ENCODE results near the gene VPS72. TPM values are rescaled to one million over a fixed set of nuclear protein-coding genes. Genes with fewer than 3 reads are reported as not detected.

The VPS72 gene
- total and polyA plus RNA-seq, 2 of the 13 experiments (the other 11 are each of a cell fraction or from before 2014, with no cell fraction given) = 33.7 to 34.5 TPM

- no peaks in the 10 kb centered on the region for H3K79me2 ChIP-seq (ENCODE audit: insufficient read depth, low read length)
- ChIA-PET POLR2A (no interaction called here), CTCF (ENCODE audit: low intra/inter-chr PET ratio, low total read pairs) (no interaction called here)
- H3K9ac ChIP-seq (ENCODE audit: insufficient read depth, low read depth, low read length) = no peak overlapping the region
- 96% methylated on average over 1 of the region's 1 CpG for WGBS (ENCODE audit: low lambda C conversion rate)
- no peaks in the 10 kb centered on the region for H4K20me1 ChIP-seq (ENCODE audit: insufficient read depth, low read length)
- TF ChIP-seq, protein P1, sequence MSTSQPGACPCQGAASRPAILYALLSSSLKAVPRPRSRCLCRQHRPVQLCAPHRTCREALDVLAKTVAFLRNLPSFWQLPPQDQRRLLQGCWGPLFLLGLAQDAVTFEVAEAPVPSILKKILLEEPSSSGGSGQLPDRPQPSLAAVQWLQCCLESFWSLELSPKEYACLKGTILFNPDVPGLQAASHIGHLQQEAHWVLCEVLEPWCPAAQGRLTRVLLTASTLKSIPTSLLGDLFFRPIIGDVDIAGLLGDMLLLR (CRISPR knock-in tag; IDR thresholded peaks at IDR 0.05) = no peak
- TF ChIP-seq ARNT (IDR thresholded peaks at IDR 0.05) (no peak), ZNF235 (CRISPR knock-in tag; IDR thresholded peaks at IDR 0.05; ENCODE audit: borderline replicate concordance) (no peak), RAD51 (IDR thresholded peaks at IDR 0.05; ENCODE audit: borderline replicate concordance) (no peak), ELF1 (CRISPR knock-in tag; IDR thresholded peaks at IDR 0.05) (no peak), GFI1 (CRISPR knock-in tag; IDR thresholded peaks at IDR 0.05; ENCODE audit: borderline replicate concordance) (no peak), FOSL1 (CRISPR knock-in tag; IDR thresholded peaks at IDR 0.05; ENCODE audit: borderline replicate concordance) (no peak), DPF2 (CRISPR knock-in tag; IDR thresholded peaks at IDR 0.05; ENCODE audit: borderline replicate concordance, low read depth) (no peak), ZNF639 (CRISPR knock-in tag; conservative IDR thresholded peaks at IDR 0.05) (no peak), FOXK1 (CRISPR knock-in tag; IDR thresholded peaks at IDR 0.05; ENCODE audit: borderline replicate concordance, low read depth) (no peak), IRF1 (CRISPR knock-in tag; IDR thresholded peaks at IDR 0.05; ENCODE audit: low read depth) (no peak), NBN (conservative IDR thresholded peaks at IDR 0.05) (no peak), ZFP37 (CRISPR knock-in tag; IDR thresholded peaks at IDR 0.05; ENCODE audit: borderline replicate concordance) (no peak), JUNB (CRISPR knock-in tag; IDR thresholded peaks at IDR 0.05; ENCODE audit: borderline replicate concordance) (no peak), NCOA5 (CRISPR knock-in tag; IDR thresholded peaks at IDR 0.05) (no peak), MEIS2 (CRISPR knock-in tag; IDR thresholded peaks at IDR 0.05) (no peak), ZNF331 (CRISPR knock-in tag; IDR thresholded peaks at IDR 0.05) (no peak)
- no peaks in the 10 kb centered on the region for H3K4me1 ChIP-seq (ENCODE audit: insufficient read depth, low read length)
- no peak overlapping the region for H3K4me3 ChIP-seq (replicated peaks in 1 of 3; ENCODE audit: insufficient read depth in 1 of 3, low read depth in 2 of 3, low read length in 3 of 3)
- FAIRE-seq = no peak
- intact Hi-C loops (cut with micrococcal nuclease; ENCODE audit: unreplicated experiment) = no loop called here
- no peaks in the 10 kb centered on the region for H3K27me3 ChIP-seq (ENCODE audit: control insufficient read depth in 1 of 2, insufficient read depth in 2 of 2, low read length in 2 of 2)
- H3K9me3 ChIP-seq (ENCODE audit: low read length) = no peaks in the 10 kb centered on the region
- in situ Hi-C loops (cut with HindIII; ENCODE audit: extremely low pct_ligation_motif_present, low pct_unique_long_range_greater_than_20kb) = no loop called here
- no peak overlapping the region for H2AFZ ChIP-seq (ENCODE audit: low read length)
- no peak overlapping the region for H3K27ac ChIP-seq (ENCODE audit: extremely low read length, insufficient read depth, low read length)
- no peak for ATAC-seq
- H3K4me2 ChIP-seq (ENCODE audit: low read depth, low read length) = no peak overlapping the region
- H3K36me3 ChIP-seq (replicated peaks in 1 of 2; ENCODE audit: control insufficient read depth in 1 of 2, insufficient read depth in 2 of 2, low read length in 2 of 2) = peaks cover 37 to 94% of the 10 kb centered on the region in 2 experiments
- DNase-seq (ENCODE audit: low spot score) = no peak
- BruUV-seq (replicated peaks) = no TSS peak
Measured at GRCh38 chr1:151238467-151238739, 48.4 kb upstream of the VPS72 start.

Measured in HepG2 (cell line).